Erythroblast (primary cell): ENCODE measurements around the gene MPZL2.

Experiments used
- DNase-seq, 2 experiments: peaks; one replicate each; lab custom pipeline; 2025; lab: John Stamatoyannopoulos, UW
- GATA1 ChIP-seq: IDR thresholded peaks from 2 replicates; pipeline ENCODE4 v1.6.1; 2011; ENCODE audit warnings: low read depth, mild to moderate bottlenecking, control low read depth, low read length, moderate library complexity
- POLR2A ChIP-seq: IDR thresholded peaks from 2 replicates; pipeline ENCODE4 v1.6.1; 2011; ENCODE audit warnings: mild to moderate bottlenecking, low read length

MPZL2 gene

GRCh38 chr11:118227865-118228785 lies 36.0 kb downstream of the MPZL2 start:
- no peak for TF ChIP-seq POLR2A
- no peak for TF ChIP-seq GATA1
- DNase-seq = no peak

GRCh38 chr11:118226781-118227180 lies 37.3 kb downstream of the MPZL2 start:
- no peak for DNase-seq
- no peak for TF ChIP-seq POLR2A
- TF ChIP-seq GATA1 = no peak

- no peak for TF ChIP-seq GATA1
- TF ChIP-seq POLR2A = no peak
Measured at GRCh38 chr11:118226296-118226695, 37.8 kb downstream of the MPZL2 start.

GRCh38 chr11:118224511-118225188 lies 39.4 kb downstream of the MPZL2 start, which contains the start of gene JAML:
TSS of gene JAML (minus strand) at chr11:118225011. CDS start at chr11:118214866, 10,145 bp downstream.
- TF ChIP-seq GATA1 (no peak), POLR2A (no peak)
- DNase-seq = no peak

More at GRCh38 chr11:118226296-118226695, 37.8 kb downstream of the MPZL2 start:
- peak in 1 of 2 experiments; percentile 6 for DNase-seq

GRCh38 chr11:118223992-118224391 lies 40.1 kb downstream of the MPZL2 start:
- TF ChIP-seq GATA1 (no peak), POLR2A (no peak)
- DNase-seq = no peak

- DNase-seq = no peak
- TF ChIP-seq GATA1 (no peak), POLR2A (no peak)
Measured at GRCh38 chr11:118223570-118223969, 40.5 kb downstream of the MPZL2 start.

GRCh38 chr11:118222437-118222836 lies 41.7 kb downstream of the MPZL2 start:
- DNase-seq = no peak
- TF ChIP-seq POLR2A = no peak
- TF ChIP-seq GATA1 = no peak

- TF ChIP-seq GATA1 = no peak
- no peak for TF ChIP-seq POLR2A
- no peak for DNase-seq
Measured at GRCh38 chr11:118221419-118221818, 42.7 kb downstream of the MPZL2 start.

- no peak for DNase-seq
Measured at GRCh38 chr11:118219732-118220131, 44.4 kb downstream of the MPZL2 start.

GRCh38 chr11:118219244-118219643 lies 44.9 kb downstream of the MPZL2 start:
- DNase-seq = no peak
- TF ChIP-seq POLR2A (no peak), GATA1 (no peak)

More at GRCh38 chr11:118219732-118220131, 44.4 kb downstream of the MPZL2 start:
- TF ChIP-seq GATA1 (no peak), POLR2A (no peak)

- TF ChIP-seq POLR2A (no peak), GATA1 (no peak)
- DNase-seq = no peak
Measured at GRCh38 chr11:118217575-118217974, 46.5 kb downstream of the MPZL2 start.

GRCh38 chr11:118216621-118217481 lies 47.2 kb downstream of the MPZL2 start:
- no peak for DNase-seq
- no peak for TF ChIP-seq GATA1
- TF ChIP-seq POLR2A = no peak

GRCh38 chr11:118215765-118216164 lies 48.3 kb downstream of the MPZL2 start:
- no peak for DNase-seq
- TF ChIP-seq POLR2A (no peak), GATA1 (no peak)
